Liver (tissue), 3 donors: ENCODE data around the gene PGA5.
"Not testable (repeated sequence)": the region's sequence is repeated elsewhere in the genome, so short reads cannot be mapped to it uniquely, and the experiment has no call there.

Experiments used
- EGR1 ChIP-seq, 2 donors: IDR thresholded peaks; 2 replicates each; pipeline ENCODE4 v1.6.1; 2016 to 2018; ENCODE audit warnings: antibody characterized with exemption in 2 of 2, low read depth in 2 of 2
- FOXA1 ChIP-seq: IDR thresholded peaks from 2 replicates; pipeline ENCODE4 v1.6.1; 2016; ENCODE audit warnings: antibody characterized with exemption
- JUND ChIP-seq, 2 donors: IDR thresholded peaks; 2 replicates each; pipeline ENCODE4 v1.6.1; 2016; ENCODE audit warnings: antibody characterized with exemption in 2 of 2
- NR2F2 ChIP-seq: IDR thresholded peaks from 2 replicates; pipeline ENCODE4 v1.6.1; 2016; ENCODE audit warnings: antibody characterized with exemption
- RAD21 ChIP-seq, 2 donors: IDR thresholded peaks; 2 replicates each; pipeline ENCODE4 v1.6.1; 2016; ENCODE audit warnings: antibody characterized with exemption in 2 of 2, mild to moderate bottlenecking in 2 of 2
- RXRA ChIP-seq, 2 donors: IDR thresholded peaks; 2 replicates each; pipeline ENCODE4 v1.6.1; 2017 to 2018; ENCODE audit warnings: antibody characterized with exemption in 2 of 2, mild to moderate bottlenecking in 1 of 2
- SP1 ChIP-seq: IDR thresholded peaks from 2 replicates; pipeline ENCODE4 v1.6.1; 2018; ENCODE audit warnings: antibody characterized with exemption, mild to moderate bottlenecking
- YY1 ChIP-seq: IDR thresholded peaks from 2 replicates; pipeline ENCODE4 v1.6.1; 2016; ENCODE audit warnings: antibody characterized with exemption, mild to moderate bottlenecking
- TF ChIP-seq, protein P1 (sequence below): fragments of 150-350 bp; IDR thresholded peaks from 2 replicates; pipeline ENCODE4 v1.5.1; 2017; ENCODE audit warnings: improper control_type of control experiment, low read depth, low read length; ENCODE audit not compliant: missing input control
- TF ChIP-seq, protein P2 (sequence below): IDR thresholded peaks from 2 replicates; pipeline ENCODE4 v1.6.1; 2016; ENCODE audit warnings: antibody characterized with exemption
- TF ChIP-seq, protein P3 (sequence below): IDR thresholded peaks from 2 replicates; pipeline ENCODE4 v1.6.1; 2016; ENCODE audit warnings: antibody characterized with exemption
- TF ChIP-seq, protein P4 (sequence below): IDR thresholded peaks from 2 replicates; pipeline ENCODE4 v1.6.1; 2016; ENCODE audit warnings: antibody characterized with exemption
- TF ChIP-seq, protein P5 (sequence below): IDR thresholded peaks from 2 replicates; pipeline ENCODE4 v1.6.1; 2016; ENCODE audit warnings: antibody characterized with exemption, mild to moderate bottlenecking
- donor health status: healthy.
- donor health status: healthy.

DNA sequence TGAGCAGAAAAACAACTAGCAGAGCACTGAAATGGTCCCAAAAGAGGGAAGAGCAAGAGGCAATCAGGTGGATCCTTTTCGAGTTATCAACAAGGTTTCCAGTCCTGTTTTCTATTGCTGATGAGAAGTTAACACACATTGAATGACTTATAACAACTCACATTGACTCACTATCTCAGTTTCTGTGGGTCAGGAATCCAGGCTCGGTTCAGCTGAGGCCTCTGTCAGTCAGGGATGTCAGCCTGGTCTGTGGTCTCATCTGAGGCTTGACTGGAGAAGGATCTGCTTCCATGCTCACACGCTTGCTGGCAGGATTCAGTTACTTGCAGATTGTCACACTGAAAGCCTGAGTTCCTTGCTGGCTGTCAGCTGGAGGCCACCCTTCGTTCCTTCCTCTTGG is 3.8 kb upstream of the PGA5 start:
- not testable (repeated sequence) for TF ChIP-seq SP1; FOXA1; YY1; NR2F2; RAD21 (IDR thresholded peaks at IDR 0.05); JUND (IDR thresholded peaks at IDR 0.05); EGR1 (IDR thresholded peaks at IDR 0.05; ENCODE audit: low read depth in 2 of 2); RXRA (IDR thresholded peaks at IDR 0.05)
- TF ChIP-seq, protein P1, sequence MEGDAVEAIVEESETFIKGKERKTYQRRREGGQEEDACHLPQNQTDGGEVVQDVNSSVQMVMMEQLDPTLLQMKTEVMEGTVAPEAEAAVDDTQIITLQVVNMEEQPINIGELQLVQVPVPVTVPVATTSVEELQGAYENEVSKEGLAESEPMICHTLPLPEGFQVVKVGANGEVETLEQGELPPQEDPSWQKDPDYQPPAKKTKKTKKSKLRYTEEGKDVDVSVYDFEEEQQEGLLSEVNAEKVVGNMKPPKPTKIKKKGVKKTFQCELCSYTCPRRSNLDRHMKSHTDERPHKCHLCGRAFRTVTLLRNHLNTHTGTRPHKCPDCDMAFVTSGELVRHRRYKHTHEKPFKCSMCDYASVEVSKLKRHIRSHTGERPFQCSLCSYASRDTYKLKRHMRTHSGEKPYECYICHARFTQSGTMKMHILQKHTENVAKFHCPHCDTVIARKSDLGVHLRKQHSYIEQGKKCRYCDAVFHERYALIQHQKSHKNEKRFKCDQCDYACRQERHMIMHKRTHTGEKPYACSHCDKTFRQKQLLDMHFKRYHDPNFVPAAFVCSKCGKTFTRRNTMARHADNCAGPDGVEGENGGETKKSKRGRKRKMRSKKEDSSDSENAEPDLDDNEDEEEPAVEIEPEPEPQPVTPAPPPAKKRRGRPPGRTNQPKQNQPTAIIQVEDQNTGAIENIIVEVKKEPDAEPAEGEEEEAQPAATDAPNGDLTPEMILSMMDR, result not testable (repeated sequence)
- TF ChIP-seq, protein P2, sequence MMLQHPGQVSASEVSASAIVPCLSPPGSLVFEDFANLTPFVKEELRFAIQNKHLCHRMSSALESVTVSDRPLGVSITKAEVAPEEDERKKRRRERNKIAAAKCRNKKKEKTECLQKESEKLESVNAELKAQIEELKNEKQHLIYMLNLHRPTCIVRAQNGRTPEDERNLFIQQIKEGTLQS, result not testable (repeated sequence)
- TF ChIP-seq, protein P3, sequence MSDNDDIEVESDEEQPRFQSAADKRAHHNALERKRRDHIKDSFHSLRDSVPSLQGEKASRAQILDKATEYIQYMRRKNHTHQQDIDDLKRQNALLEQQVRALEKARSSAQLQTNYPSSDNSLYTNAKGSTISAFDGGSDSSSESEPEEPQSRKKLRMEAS, result not testable (repeated sequence)
- TF ChIP-seq, protein P4, sequence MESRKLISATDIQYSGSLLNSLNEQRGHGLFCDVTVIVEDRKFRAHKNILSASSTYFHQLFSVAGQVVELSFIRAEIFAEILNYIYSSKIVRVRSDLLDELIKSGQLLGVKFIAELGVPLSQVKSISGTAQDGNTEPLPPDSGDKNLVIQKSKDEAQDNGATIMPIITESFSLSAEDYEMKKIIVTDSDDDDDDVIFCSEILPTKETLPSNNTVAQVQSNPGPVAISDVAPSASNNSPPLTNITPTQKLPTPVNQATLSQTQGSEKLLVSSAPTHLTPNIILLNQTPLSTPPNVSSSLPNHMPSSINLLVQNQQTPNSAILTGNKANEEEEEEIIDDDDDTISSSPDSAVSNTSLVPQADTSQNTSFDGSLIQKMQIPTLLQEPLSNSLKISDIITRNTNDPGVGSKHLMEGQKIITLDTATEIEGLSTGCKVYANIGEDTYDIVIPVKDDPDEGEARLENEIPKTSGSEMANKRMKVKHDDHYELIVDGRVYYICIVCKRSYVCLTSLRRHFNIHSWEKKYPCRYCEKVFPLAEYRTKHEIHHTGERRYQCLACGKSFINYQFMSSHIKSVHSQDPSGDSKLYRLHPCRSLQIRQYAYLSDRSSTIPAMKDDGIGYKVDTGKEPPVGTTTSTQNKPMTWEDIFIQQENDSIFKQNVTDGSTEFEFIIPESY, result not testable (repeated sequence)
- TF ChIP-seq, protein P5, sequence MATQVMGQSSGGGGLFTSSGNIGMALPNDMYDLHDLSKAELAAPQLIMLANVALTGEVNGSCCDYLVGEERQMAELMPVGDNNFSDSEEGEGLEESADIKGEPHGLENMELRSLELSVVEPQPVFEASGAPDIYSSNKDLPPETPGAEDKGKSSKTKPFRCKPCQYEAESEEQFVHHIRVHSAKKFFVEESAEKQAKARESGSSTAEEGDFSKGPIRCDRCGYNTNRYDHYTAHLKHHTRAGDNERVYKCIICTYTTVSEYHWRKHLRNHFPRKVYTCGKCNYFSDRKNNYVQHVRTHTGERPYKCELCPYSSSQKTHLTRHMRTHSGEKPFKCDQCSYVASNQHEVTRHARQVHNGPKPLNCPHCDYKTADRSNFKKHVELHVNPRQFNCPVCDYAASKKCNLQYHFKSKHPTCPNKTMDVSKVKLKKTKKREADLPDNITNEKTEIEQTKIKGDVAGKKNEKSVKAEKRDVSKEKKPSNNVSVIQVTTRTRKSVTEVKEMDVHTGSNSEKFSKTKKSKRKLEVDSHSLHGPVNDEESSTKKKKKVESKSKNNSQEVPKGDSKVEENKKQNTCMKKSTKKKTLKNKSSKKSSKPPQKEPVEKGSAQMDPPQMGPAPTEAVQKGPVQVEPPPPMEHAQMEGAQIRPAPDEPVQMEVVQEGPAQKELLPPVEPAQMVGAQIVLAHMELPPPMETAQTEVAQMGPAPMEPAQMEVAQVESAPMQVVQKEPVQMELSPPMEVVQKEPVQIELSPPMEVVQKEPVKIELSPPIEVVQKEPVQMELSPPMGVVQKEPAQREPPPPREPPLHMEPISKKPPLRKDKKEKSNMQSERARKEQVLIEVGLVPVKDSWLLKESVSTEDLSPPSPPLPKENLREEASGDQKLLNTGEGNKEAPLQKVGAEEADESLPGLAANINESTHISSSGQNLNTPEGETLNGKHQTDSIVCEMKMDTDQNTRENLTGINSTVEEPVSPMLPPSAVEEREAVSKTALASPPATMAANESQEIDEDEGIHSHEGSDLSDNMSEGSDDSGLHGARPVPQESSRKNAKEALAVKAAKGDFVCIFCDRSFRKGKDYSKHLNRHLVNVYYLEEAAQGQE, result not testable (repeated sequence)
